ENCODE measurements around the gene CFB. TPM values are rescaled to one million over a fixed set of nuclear protein-coding genes. Genes with fewer than 3 reads are reported as not detected.

Gene CFB
- total and polyA plus RNA-seq, 9 of the 15 experiments (the other 6 are each of a cell fraction or from before 2014, with no cell fraction given) = 0.08 to 0.91 (median 0.22) TPM; not detected in 4

GRCh38 chr6:31901415-31901952 lies 44.4 kb upstream of the CFB start (continued):
- peak; percentile 31; the same call in 1 of the 2 replicates for TF ChIP-seq NKRF (IDR thresholded peaks at IDR 0.05; ENCODE audit: borderline replicate concordance)
- TF ChIP-seq AFF4 (CRISPR knock-in tag; IDR thresholded peaks at IDR 0.05) = 0 out of 2 replicates have a peak, but pooled peaks have one; percentile 12
- TF ChIP-seq SRSF7 (optimal IDR thresholded peaks at IDR 0.05; ENCODE audit: low read depth, low read length) = no peak
- no peak for TF ChIP-seq GABPA (tag; conservative IDR thresholded peaks at IDR 0.05; ENCODE audit: low read depth)
- TF ChIP-seq MYC (IDR thresholded peaks at IDR 0.05; ENCODE audit: low read depth, low read length) = no peak
- TF ChIP-seq MYC (CRISPR knock-in tag; IDR thresholded peaks at IDR 0.05; ENCODE audit: borderline replicate concordance, low read depth) = peak; percentile 86; the same call in 1 of the 2 replicates
- TF ChIP-seq FOSL1 (tag; conservative IDR thresholded peaks at IDR 0.05) = no peak; the same call in 1 of the 2 replicates
- TF ChIP-seq USF1 (CRISPR knock-in tag; IDR thresholded peaks at IDR 0.05) = no peak
- peak; percentile 49; the same call in 1 of the 2 replicates for TF ChIP-seq GABPB2 (CRISPR knock-in tag; conservative IDR thresholded peaks at IDR 0.05)
- no peak for TF ChIP-seq REST (IDR thresholded peaks at IDR 0.05; ENCODE audit: borderline replicate concordance)
- peak; percentile 79; the same call in 1 of the 2 replicates for TF ChIP-seq REST (CRISPR knock-in tag; IDR thresholded peaks at IDR 0.05; ENCODE audit: low read depth)
- TF ChIP-seq HSF4 (CRISPR knock-in tag; IDR thresholded peaks at IDR 0.05; ENCODE audit: borderline replicate concordance) = no peak
- no peak for TF ChIP-seq FOXK1 (CRISPR knock-in tag; IDR thresholded peaks at IDR 0.05; ENCODE audit: borderline replicate concordance)
